Smooth muscle cell (in vitro differentiated cells): ENCODE results near the gene PLEKHG1. TPM values are rescaled to one million over a fixed set of nuclear protein-coding genes. Genes with fewer than 3 reads are reported as not detected.

ENCODE experiments used
- DNase-seq: peaks from one replicate; lab custom pipeline; 2025; ENCODE audit not compliant: unreplicated experiment; lab: John Stamatoyannopoulos, UW
- H2AFZ ChIP-seq: fragments of 200-600 bp; sonication (generic); 2 replicates; pipeline ENCODE4 v1.6.0; 2016; ENCODE audit warnings: antibody characterized with exemption, low read depth, mild to moderate bottlenecking
- H3F3A ChIP-seq: fragments of 200-600 bp; sonication (generic); 2 replicates; pipeline ENCODE4 v1.6.0; 2017; ENCODE audit warnings: antibody characterized with exemption, low read depth
- H3K27ac ChIP-seq: fragments of 200-600 bp; sonication (generic); 2 replicates; pipeline ENCODE4 v1.5.1; 2016; ENCODE audit warnings: low read depth, mild to moderate bottlenecking
- H3K27me3 ChIP-seq: fragments of 200-600 bp; sonication (generic); 2 replicates; pipeline ENCODE4 v1.6.1; 2016; ENCODE audit warnings: low read depth, mild to moderate bottlenecking
- H3K36me3 ChIP-seq: fragments of 200-600 bp; sonication (generic); 2 replicates; pipeline ENCODE4 v1.5.1; 2016; ENCODE audit warnings: low read depth
- H3K4me1 ChIP-seq: fragments of 200-600 bp; sonication (generic); 2 replicates; pipeline ENCODE4 v1.5.1; 2016; ENCODE audit warnings: low read depth
- H3K4me2 ChIP-seq: fragments of 200-600 bp; sonication (generic); 2 replicates; pipeline ENCODE4 v1.6.0; 2016; ENCODE audit warnings: mild to moderate bottlenecking
- H3K4me3 ChIP-seq: fragments of 200-600 bp; sonication (generic); 2 replicates; pipeline ENCODE4 v1.5.1; 2016; ENCODE audit warnings: mild to moderate bottlenecking
- H3K79me2 ChIP-seq: fragments of 200-600 bp; sonication (generic); 2 replicates; pipeline ENCODE4 v1.6.0; 2016; ENCODE audit warnings: low read depth, mild to moderate bottlenecking
- H3K9ac ChIP-seq: fragments of 200-600 bp; sonication (generic); 2 replicates; pipeline ENCODE4 v1.6.0; 2016; ENCODE audit warnings: low read depth
- H3K9me3 ChIP-seq: fragments of 200-600 bp; sonication (generic); replicated peaks from 2 replicates; pipeline ENCODE4 v1.5.1; 2016; ENCODE audit warnings: low read depth
- H4K20me1 ChIP-seq: fragments of 200-600 bp; sonication (generic); 2 replicates; pipeline ENCODE4 v1.6.0; 2016; ENCODE audit warnings: low read depth
- WGBS: methylation state at CpG from one replicate; pipeline ENCODE4 v1.1.7; 2016; ENCODE audit warnings: low lambda C conversion rate; 5-methylcytosine and 5-hydroxymethylcytosine counted together
- polyA plus RNA-seq: library from polyadenylated mRNA; unstranded; fragments of >200 nt; fragmentation: Nextera tagmentation; extraction: Ambion mirVana; gene quantifications from 2 replicates; pipeline ENCODE4 v1.2.1, GENCODE V29; 2016
- total RNA-seq: library from RNA; depleted of rRNA; stranded (reverse); fragments of >200 nt; gene quantifications from 2 replicates; pipeline ENCODE4 v1.2.3, GENCODE V29; 2014
- TF ChIP-seq, protein P1 (sequence below): fragments of 200-600 bp; sonication (generic); IDR thresholded peaks from 2 replicates; pipeline ENCODE4 v1.5.1; 2017; ENCODE audit warnings: borderline replicate concordance, mild to moderate bottlenecking, antibody characterized with exemption; ENCODE audit not compliant: insufficient read depth, poor library complexity, severe bottlenecking

PLEKHG1 gene
- total and polyA plus RNA-seq, 2 experiments from 2014 or later = 1.5 to 13.5 TPM

GRCh38 chr6:150587637-150588036 is 12.0 kb upstream of the PLEKHG1 start:
- Histone ChIP-seq H4K20me1 (no peaks in the 10 kb centered on the region), H3K36me3 (no peaks in the 10 kb centered on the region), H2AFZ (no peak overlapping the region), H3K4me3 (no peak overlapping the region), H3K9me3 (no peaks in the 10 kb centered on the region), H3K79me2 (no peaks in the 10 kb centered on the region), H3K4me2 (no peak overlapping the region), H3F3A (peaks cover 7% of the 10 kb centered on the region), H3K9ac (no peak overlapping the region), H3K27ac (no peak overlapping the region), H3K27me3 (peaks cover 18% of the 10 kb centered on the region), H3K4me1 (peaks cover 3% of the 10 kb centered on the region)
- DNase-seq = no peak
- WGBS = 72% methylated on average over 4 of the region's 4 CpGs
- TF ChIP-seq, protein P1, sequence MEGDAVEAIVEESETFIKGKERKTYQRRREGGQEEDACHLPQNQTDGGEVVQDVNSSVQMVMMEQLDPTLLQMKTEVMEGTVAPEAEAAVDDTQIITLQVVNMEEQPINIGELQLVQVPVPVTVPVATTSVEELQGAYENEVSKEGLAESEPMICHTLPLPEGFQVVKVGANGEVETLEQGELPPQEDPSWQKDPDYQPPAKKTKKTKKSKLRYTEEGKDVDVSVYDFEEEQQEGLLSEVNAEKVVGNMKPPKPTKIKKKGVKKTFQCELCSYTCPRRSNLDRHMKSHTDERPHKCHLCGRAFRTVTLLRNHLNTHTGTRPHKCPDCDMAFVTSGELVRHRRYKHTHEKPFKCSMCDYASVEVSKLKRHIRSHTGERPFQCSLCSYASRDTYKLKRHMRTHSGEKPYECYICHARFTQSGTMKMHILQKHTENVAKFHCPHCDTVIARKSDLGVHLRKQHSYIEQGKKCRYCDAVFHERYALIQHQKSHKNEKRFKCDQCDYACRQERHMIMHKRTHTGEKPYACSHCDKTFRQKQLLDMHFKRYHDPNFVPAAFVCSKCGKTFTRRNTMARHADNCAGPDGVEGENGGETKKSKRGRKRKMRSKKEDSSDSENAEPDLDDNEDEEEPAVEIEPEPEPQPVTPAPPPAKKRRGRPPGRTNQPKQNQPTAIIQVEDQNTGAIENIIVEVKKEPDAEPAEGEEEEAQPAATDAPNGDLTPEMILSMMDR = no peak

GRCh38 chr6:150588888-150589499 is 10.7 kb upstream of the PLEKHG1 start:
- no peaks in the 10 kb centered on the region for H4K20me1 ChIP-seq
- H3K27ac ChIP-seq = no peak overlapping the region
- TF ChIP-seq, protein P1 = no peak
- no peak overlapping the region for H3K4me3 ChIP-seq
- no peaks in the 10 kb centered on the region for H3K4me1 ChIP-seq
- no peak overlapping the region for H3K9ac ChIP-seq
- 80% methylated on average over 9 of the region's 9 CpGs for WGBS
- H3F3A ChIP-seq = no peaks in the 10 kb centered on the region
- no peaks in the 10 kb centered on the region for H3K9me3 ChIP-seq
- H3K4me2 ChIP-seq = no peak overlapping the region
- H2AFZ ChIP-seq = no peak overlapping the region
- no peaks in the 10 kb centered on the region for H3K36me3 ChIP-seq
- H3K27me3 ChIP-seq = peaks cover 28% of the 10 kb centered on the region
- DNase-seq = no peak
- no peaks in the 10 kb centered on the region for H3K79me2 ChIP-seq

DNA sequence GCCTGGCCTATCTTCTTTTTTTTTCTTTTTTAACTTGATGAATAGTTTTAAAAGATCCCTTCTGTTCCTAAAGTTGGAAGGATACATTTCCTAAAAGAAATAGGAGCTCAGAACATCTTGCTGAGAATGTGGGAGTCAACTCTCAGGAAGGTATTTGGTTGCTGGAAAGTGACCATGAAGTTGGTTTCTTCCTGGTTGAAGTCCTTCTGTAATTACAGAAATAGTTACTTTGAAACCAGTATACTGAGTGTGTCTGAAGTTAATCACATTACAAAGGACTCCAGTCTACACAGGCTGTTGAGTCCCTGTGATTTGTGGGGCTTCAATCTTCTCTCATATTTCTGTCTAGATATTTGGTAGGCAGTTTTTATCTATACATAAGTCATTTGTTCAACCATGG is 9.8 kb upstream of the PLEKHG1 start:
- Histone ChIP-seq H3K4me2 (no peak overlapping the region), H3F3A (no peaks in the 10 kb centered on the region), H3K9me3 (no peaks in the 10 kb centered on the region), H2AFZ (no peak overlapping the region), H3K27me3 (peaks cover 30% of the 10 kb centered on the region), H3K4me3 (no peak overlapping the region), H4K20me1 (no peaks in the 10 kb centered on the region), H3K4me1 (no peaks in the 10 kb centered on the region), H3K79me2 (no peaks in the 10 kb centered on the region), H3K9ac (no peak overlapping the region), H3K36me3 (no peaks in the 10 kb centered on the region), H3K27ac (no peak overlapping the region)
- TF ChIP-seq, protein P1 = no peak
- no peak for DNase-seq

DNA sequence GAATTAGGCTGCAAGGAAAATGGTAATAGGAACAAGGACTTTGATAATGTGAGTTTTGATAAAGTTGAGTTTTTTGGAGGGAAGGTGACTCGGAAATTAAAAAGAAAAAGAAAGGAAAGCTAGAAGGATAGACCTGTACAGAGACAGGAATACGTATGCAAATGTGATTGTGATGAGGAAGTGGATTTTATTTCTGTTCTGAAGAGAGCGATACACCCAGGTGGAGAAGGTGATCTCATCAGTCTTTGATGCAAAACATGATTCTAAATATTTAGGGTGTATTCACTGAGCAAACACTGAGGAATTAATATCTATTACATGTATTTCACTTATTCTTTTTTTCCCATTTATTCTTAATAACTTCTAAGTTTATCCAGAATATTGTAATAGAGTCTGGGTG is 9.2 kb upstream of the PLEKHG1 start:
- WGBS = 97% methylated on average over 3 of the region's 3 CpGs
- H3K4me2 ChIP-seq = no peak overlapping the region

More for the DNA sequence above, 9.2 kb upstream of the PLEKHG1 start:
- Histone ChIP-seq H3F3A (no peaks in the 10 kb centered on the region), H3K9ac (no peak overlapping the region), H3K9me3 (no peaks in the 10 kb centered on the region), H3K4me1 (no peaks in the 10 kb centered on the region), H3K27me3 (peaks cover 36% of the 10 kb centered on the region), H3K36me3 (no peaks in the 10 kb centered on the region), H3K79me2 (no peaks in the 10 kb centered on the region), H4K20me1 (no peaks in the 10 kb centered on the region), H3K4me3 (no peak overlapping the region), H3K27ac (no peak overlapping the region), H2AFZ (no peak overlapping the region)
- TF ChIP-seq, protein P1 = no peak
- DNase-seq = no peak
